Activated CD8-positive, alpha-beta T cell treated with anti-CD3 and anti-CD28 coated beads, Interleukin-2, amount 10 ng/mL, durations not matched to agents 7 days and 5 days (primary cell): ENCODE data around the gene CLCN1. TPM values are rescaled to one million over a fixed set of nuclear protein-coding genes. Genes with fewer than 3 reads are reported as not detected.
"Not testable (repeated sequence)": the region's sequence is repeated elsewhere in the genome, so short reads cannot be mapped to it uniquely, and the experiment has no call there.

ENCODE experiments used
- ATAC-seq: fragments of 150-1000 bp; cut with Tn5 transposase; one replicate; pipeline ENCODE4 v1.10.0; 2021; ENCODE audit warnings: moderate library complexity
- CTCF ChIA-PET: fragments of 350-600 bp; sonication (Branson Sonifier 250); formaldehyde crosslinking; loops from one replicate; lab custom pipeline; 2021; ENCODE audit warnings: antibody characterized with exemption; lab: Charles Lee
- POLR2A ChIA-PET: fragments of 350-600 bp; sonication (Branson Sonifier 250); formaldehyde crosslinking; loops from one replicate; lab custom pipeline; 2021; ENCODE audit warnings: antibody characterized with exemption; lab: Charles Lee
- DNase-seq: peaks from one replicate; pipeline ENCODE4 v3.0.0-alpha.2; 2020
- H3K27ac Mint-ChIP-seq: one replicate; pipeline ENCODE4 v1.8.0; 2021; ENCODE audit warnings: mild to moderate bottlenecking, mixed read lengths
- H3K27me3 Mint-ChIP-seq: one replicate; pipeline ENCODE4 v1.8.0; 2021; ENCODE audit warnings: low read depth, mixed read lengths
- H3K36me3 Mint-ChIP-seq: one replicate; pipeline ENCODE4 v1.8.0; 2021; ENCODE audit warnings: low read depth, mixed read lengths
- H3K4me1 Mint-ChIP-seq: one replicate; pipeline ENCODE4 v1.8.0; 2021; ENCODE audit warnings: low read depth, mixed read lengths
- H3K4me3 Mint-ChIP-seq: one replicate; pipeline ENCODE4 v1.8.0; 2021; ENCODE audit warnings: mild to moderate bottlenecking, mixed read lengths
- H3K9me3 Mint-ChIP-seq: one replicate; pipeline ENCODE4 v1.8.0; 2022; ENCODE audit warnings: mixed read lengths; ENCODE audit not compliant: insufficient read depth
- total RNA-seq, 2 experiments: library from RNA; stranded (reverse); gene quantifications; one replicate each; pipeline ENCODE4 v1.2.3, GENCODE V29; 2021

CLCN1 gene
- total RNA-seq, 2 experiments from 2014 or later = 0.13 TPM; not detected in 1

GRCh38 chr7:143284591-143285469 is 31.1 kb upstream of the CLCN1 start, which contains the start of gene TMEM139:
Gene TMEM139 (plus strand): TSS chr7:143284958. CDS start chr7:143285958, 1,000 bp downstream.
- CTCF ChIA-PET = interaction anchor here (1.2 to 1.9 kb wide), 2 partner anchors 14 to 44 kb away, joined by 9 to 16 read pairs; no protein-coding TSS in a partner anchor
- POLR2A ChIA-PET = interaction anchor here (1.9 kb wide), 1 partner anchor 21 kb away, joined by 4 read pairs; the partner anchor contains the start of gene GSTK1
- H3K4me3 Mint-ChIP-seq = no peak within 1 kb of the TSS
- ATAC-seq = no peak
- peak within 1 kb of the TSS; percentile 43 for H3K27ac Mint-ChIP-seq
- peaks cover 56% of the 10 kb centered on the region for H3K4me1 Mint-ChIP-seq
- H3K36me3 Mint-ChIP-seq = peaks cover 24% of the 10 kb centered on the region
- no peaks in the 10 kb centered on the region for H3K27me3 Mint-ChIP-seq
- DNase-seq = no peak
- H3K9me3 Mint-ChIP-seq = peaks cover 12% of the 10 kb centered on the region

GRCh38 chr7:143285470-143285778 is 30.5 kb upstream of the CLCN1 start:
- H3K36me3 Mint-ChIP-seq = peaks cover 29% of the 10 kb centered on the region
- H3K4me3 Mint-ChIP-seq = no peak overlapping the region
- H3K27me3 Mint-ChIP-seq = no peaks in the 10 kb centered on the region
- peaks cover 55% of the 10 kb centered on the region for H3K4me1 Mint-ChIP-seq
- no peak for DNase-seq
- CTCF ChIA-PET = no interaction called here
- H3K27ac Mint-ChIP-seq = no peak overlapping the region
- peaks cover 12% of the 10 kb centered on the region for H3K9me3 Mint-ChIP-seq
- no peak for ATAC-seq
- POLR2A ChIA-PET = no interaction called here

DNA sequence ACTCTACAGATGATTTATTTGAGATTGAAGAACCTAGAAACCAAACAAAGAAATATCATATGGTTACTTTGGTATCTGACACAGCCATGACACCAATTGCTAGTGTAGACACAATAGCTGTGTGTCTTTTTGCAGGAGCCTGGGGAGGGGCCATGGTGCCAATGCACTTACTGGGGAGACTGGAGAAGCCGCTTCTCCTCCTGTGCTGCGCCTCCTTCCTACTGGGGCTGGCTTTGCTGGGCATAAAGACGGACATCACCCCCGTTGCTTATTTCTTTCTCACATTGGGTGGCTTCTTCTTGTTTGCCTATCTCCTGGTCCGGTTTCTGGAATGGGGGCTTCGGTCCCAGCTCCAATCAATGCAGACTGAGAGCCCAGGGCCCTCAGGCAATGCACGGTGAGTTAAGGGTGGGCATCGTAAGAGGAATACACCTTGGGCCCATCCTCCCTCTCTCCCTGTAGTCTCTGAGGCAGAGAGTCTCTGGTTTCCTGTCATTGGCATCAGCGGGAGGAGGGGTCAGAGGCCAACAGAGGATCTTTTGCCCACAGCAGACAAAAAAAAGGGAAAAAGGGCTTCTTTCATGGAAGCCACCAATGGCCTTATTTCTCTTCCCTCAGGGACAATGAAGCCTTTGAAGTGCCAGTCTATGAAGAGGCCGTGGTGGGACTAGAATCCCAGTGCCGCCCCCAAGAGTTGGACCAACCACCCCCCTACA is 29.9 kb upstream of the CLCN1 start:
- H3K36me3 Mint-ChIP-seq = peaks cover 34% of the 10 kb centered on the region
- H3K27ac Mint-ChIP-seq = no peak overlapping the region
- ChIA-PET CTCF (interaction anchor here (1.2 to 2.5 kb wide), 3 partner anchors 13 to 45 kb away, joined by 3 to 29 read pairs (median 13); partner anchors contain the start of gene GSTK1), POLR2A (interaction anchor here (1.0 to 2.7 kb wide), 2 partner anchors 23 to 30 kb away, joined by 4 to 8 read pairs; partner anchors contain the start of gene GSTK1)
- H3K9me3 Mint-ChIP-seq = peaks cover 12% of the 10 kb centered on the region
- ATAC-seq (no peak), DNase-seq (no peak)
- no peak overlapping the region for H3K4me3 Mint-ChIP-seq
- H3K27me3 Mint-ChIP-seq = no peaks in the 10 kb centered on the region
- H3K4me1 Mint-ChIP-seq = peaks cover 54% of the 10 kb centered on the region

DNA sequence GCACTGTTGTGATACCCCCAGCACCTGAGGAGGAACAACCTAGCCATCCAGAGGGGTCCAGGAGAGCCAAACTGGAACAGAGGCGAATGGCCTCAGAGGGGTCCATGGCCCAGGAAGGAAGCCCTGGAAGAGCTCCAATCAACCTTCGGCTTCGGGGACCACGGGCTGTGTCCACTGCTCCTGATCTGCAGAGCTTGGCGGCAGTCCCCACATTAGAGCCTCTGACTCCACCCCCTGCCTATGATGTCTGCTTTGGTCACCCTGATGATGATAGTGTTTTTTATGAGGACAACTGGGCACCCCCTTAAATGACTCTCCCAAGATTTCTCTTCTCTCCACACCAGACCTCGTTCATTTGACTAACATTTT is 29.4 kb upstream of the CLCN1 start:
- ChIA-PET POLR2A (interaction anchor here (0.6 to 2.7 kb wide), 4 partner anchors 23 to 47 kb away, joined by 3 to 8 read pairs (median 4); partner anchors contain the start of gene GSTK1), CTCF (interaction anchor here (1.1 to 2.5 kb wide), 4 partner anchors 13 to 129 kb away, joined by 3 to 29 read pairs (median 8); partner anchors contain the start of gene GSTK1)
- no peak for ATAC-seq
- peak overlapping the region; percentile 39 for H3K27ac Mint-ChIP-seq
- peaks cover 12% of the 10 kb centered on the region for H3K9me3 Mint-ChIP-seq
- no peaks in the 10 kb centered on the region for H3K27me3 Mint-ChIP-seq
- peaks cover 58% of the 10 kb centered on the region for H3K4me1 Mint-ChIP-seq
- DNase-seq = no peak
- no peak overlapping the region for H3K4me3 Mint-ChIP-seq
- peaks cover 39% of the 10 kb centered on the region for H3K36me3 Mint-ChIP-seq

GRCh38 chr7:143287339-143287934 is 28.5 kb upstream of the CLCN1 start:
- Mint-ChIP-seq H3K36me3 (peaks cover 46% of the 10 kb centered on the region), H3K27ac (peak overlapping the region; percentile 94), H3K9me3 (peaks cover 12% of the 10 kb centered on the region), H3K4me1 (peaks cover 56% of the 10 kb centered on the region), H3K27me3 (no peaks in the 10 kb centered on the region), H3K4me3 (peak overlapping the region; percentile 93)
- CTCF ChIA-PET = interaction anchor here (1.0 to 2.5 kb wide), 13 partner anchors 8 to 128 kb away, joined by 3 to 29 read pairs (median 5); partner anchors contain the start of gene GSTK1
- POLR2A ChIA-PET = interaction anchor here (0.6 to 2.7 kb wide), 14 partner anchors 8 to 120 kb away, joined by 3 to 17 read pairs (median 5); partner anchors contain the start of gene GSTK1
- no peak for DNase-seq
- no peak for ATAC-seq

GRCh38 chr7:143287935-143288826 is 27.7 kb upstream of the CLCN1 start, which contains the start of gene CASP2:
Gene CASP2 (plus strand): TSS chr7:143288351. CDS start chr7:143288456, 105 bp downstream.
- Mint-ChIP-seq H3K36me3 (peaks cover 51% of the 10 kb centered on the region), H3K4me1 (peaks cover 55% of the 10 kb centered on the region), H3K4me3 (peak within 1 kb of the TSS; percentile 93), H3K27me3 (no peaks in the 10 kb centered on the region), H3K9me3 (peaks cover 12% of the 10 kb centered on the region), H3K27ac (peak within 1 kb of the TSS; percentile 94)
- ChIA-PET CTCF (interaction anchor here (1.0 to 2.5 kb wide), 12 partner anchors 9 to 92 kb away, joined by 3 to 29 read pairs (median 5); partner anchors contain the start of gene GSTK1), POLR2A (interaction anchor here (0.6 to 2.7 kb wide), 16 partner anchors 9 to 1549 kb away, joined by 3 to 17 read pairs (median 5); partner anchors contain the start of gene GSTK1)
- peak; percentile 99 for DNase-seq
- peak; percentile 97 for ATAC-seq

GRCh38 chr7:143288836-143289235 is 27.1 kb upstream of the CLCN1 start:
- CTCF ChIA-PET = interaction anchor here (1.2 to 2.5 kb wide), 4 partner anchors 8 to 48 kb away, joined by 4 to 29 read pairs (median 12); no protein-coding TSS in a partner anchor
- DNase-seq (no peak), ATAC-seq (no peak)
- Mint-ChIP-seq H3K9me3 (peaks cover 12% of the 10 kb centered on the region), H3K4me3 (peak overlapping the region; percentile 93), H3K27ac (peak overlapping the region; percentile 86), H3K36me3 (peaks cover 57% of the 10 kb centered on the region), H3K4me1 (peaks cover 55% of the 10 kb centered on the region), H3K27me3 (no peaks in the 10 kb centered on the region)
- POLR2A ChIA-PET = interaction anchor here (0.6 to 2.7 kb wide), 11 partner anchors 11 to 1548 kb away, joined by 3 to 17 read pairs (median 6); partner anchors contain the start of gene GSTK1

GRCh38 chr7:143289421-143289820 is 26.5 kb upstream of the CLCN1 start:
- ATAC-seq (no peak), DNase-seq (no peak)
- H3K4me3 Mint-ChIP-seq = peak overlapping the region; percentile 93
- no peaks in the 10 kb centered on the region for H3K27me3 Mint-ChIP-seq
- peaks cover 63% of the 10 kb centered on the region for H3K36me3 Mint-ChIP-seq
- CTCF ChIA-PET = interaction anchor here (0.6 to 13.9 kb wide), 7 partner anchors 10 to 86 kb away, joined by 3 to 274 read pairs (median 3); no protein-coding TSS in a partner anchor
- peaks cover 55% of the 10 kb centered on the region for H3K4me1 Mint-ChIP-seq
- H3K27ac Mint-ChIP-seq = peak overlapping the region; percentile 86
- peaks cover 12% of the 10 kb centered on the region for H3K9me3 Mint-ChIP-seq
- POLR2A ChIA-PET = interaction anchor here (0.8 to 1.4 kb wide), 3 partner anchors 10 to 26 kb away, joined by 3 to 6 read pairs (median 4); partner anchors contain the start of gene GSTK1

DNA sequence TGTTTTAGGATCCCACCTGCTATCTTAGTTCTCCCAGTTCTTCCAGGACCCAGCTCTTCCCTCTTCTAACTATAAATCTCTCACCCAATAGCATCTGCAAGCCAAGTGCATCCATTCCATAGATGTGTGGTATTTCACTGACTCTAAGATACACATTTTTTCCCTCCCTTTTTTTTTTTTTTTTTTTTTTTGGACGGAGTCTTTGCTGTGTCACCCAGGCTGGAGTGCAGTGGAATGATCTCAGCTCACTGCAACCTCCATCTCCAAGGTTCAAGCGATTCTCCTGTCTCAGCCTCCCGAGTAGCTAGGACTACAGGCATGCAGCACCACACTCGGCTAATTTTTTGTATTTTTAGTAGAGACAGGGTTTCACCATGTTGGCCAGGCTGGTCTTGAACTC is 26.0 kb upstream of the CLCN1 start:
- H3K36me3 Mint-ChIP-seq = peaks cover 68% of the 10 kb centered on the region
- H3K4me3 Mint-ChIP-seq = peak overlapping the region; percentile 93
- ChIA-PET POLR2A (interaction anchor here (0.8 to 1.4 kb wide), 4 partner anchors 10 to 27 kb away, joined by 3 to 6 read pairs (median 4); partner anchors contain the start of gene GSTK1), CTCF (interaction anchor here (0.9 to 13.9 kb wide), 6 partner anchors 9 to 86 kb away, joined by 3 to 274 read pairs (median 4); no protein-coding TSS in a partner anchor)
- H3K27me3 Mint-ChIP-seq, ATAC-seq, DNase-seq: not testable (repeated sequence)
- peak overlapping the region; percentile 86 for H3K27ac Mint-ChIP-seq
- H3K4me1 Mint-ChIP-seq = peaks cover 55% of the 10 kb centered on the region
- H3K9me3 Mint-ChIP-seq = peaks cover 12% of the 10 kb centered on the region
